ENCODE results near the gene MEA1. TPM values are rescaled to one million over a fixed set of nuclear protein-coding genes. Genes with fewer than 3 reads are reported as not detected.

MEA1 gene
- total and polyA plus RNA-seq, 2 of the 4 experiments (the other 2 are of a cell fraction) = 116 to 126 TPM

DNA sequence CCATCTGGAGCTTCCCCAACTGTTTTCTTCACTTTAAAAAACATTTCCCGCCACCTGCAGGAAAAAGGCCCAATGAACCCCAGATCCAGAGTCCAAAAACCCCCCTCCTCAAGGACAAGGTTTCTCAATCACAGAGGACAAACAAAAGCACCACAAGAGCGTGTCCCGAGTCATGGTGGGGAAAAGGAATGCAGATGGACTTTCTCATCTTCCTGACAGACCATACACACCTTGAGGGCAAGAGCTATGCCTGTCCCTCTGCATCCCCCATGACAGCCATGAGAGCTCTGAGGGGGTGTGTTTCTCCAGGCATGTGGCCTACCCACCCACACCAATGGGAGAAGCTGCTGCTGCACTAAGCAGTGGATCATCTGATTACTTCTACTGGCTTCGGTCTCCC lies 43.8 kb downstream of the MEA1 start:
- no peak overlapping the region for H2BK20ac ChIP-seq (ENCODE audit: low read depth, low read length)
- H3K4ac ChIP-seq (ENCODE audit: low read depth, low read length) = no peak overlapping the region
- in situ Hi-C loops (cut with MboI; ENCODE audit: low sequenced_read_pairs) = no loop called here
- no peak overlapping the region for H4K5ac ChIP-seq (ENCODE audit: low read depth, low read length)
- H3K27me3 ChIP-seq (ENCODE audit: control insufficient read depth, insufficient read depth, low read length) = no peaks in the 10 kb centered on the region
- intact Hi-C loops (cut with micrococcal nuclease) = no loop called here
- WGBS, 2 experiments (ENCODE audit: extremely low coverage in 2 of 2, insufficient read length in 1 of 2) = no CpG with 5 or more reads among the region's 4 CpGs
- BruUV-seq (replicated peaks) = no TSS peak
- ATAC-seq (ENCODE audit: low read depth) (no peak), DNase-seq (no peak)
- H3K18ac ChIP-seq (ENCODE audit: low read depth, low read length) = no peak overlapping the region
- no peak overlapping the region for H2AFZ ChIP-seq (replicated peaks; ENCODE audit: low read length, poor library complexity)
- no peak overlapping the region for H2BK15ac ChIP-seq (ENCODE audit: low read depth, low read length)
- H2AK5ac ChIP-seq (ENCODE audit: low read depth, low read length) = no peak overlapping the region
- H3K4me2 ChIP-seq (ENCODE audit: low read depth, low read length) = no peak overlapping the region
- H4K91ac ChIP-seq (ENCODE audit: insufficient read depth, low read depth, low read length) = no peak overlapping the region
- H2BK5ac ChIP-seq (ENCODE audit: low read depth, low read length, poor library complexity, severe bottlenecking) = no peak overlapping the region
- H3K14ac ChIP-seq (replicated peaks; ENCODE audit: low read depth, low read length) = no peak overlapping the region
- no peak overlapping the region for H4K8ac ChIP-seq (ENCODE audit: low read depth in 2 of 2, low read length in 2 of 2)
- H3K9me3 ChIP-seq (ENCODE audit: control insufficient read depth, insufficient read depth, low read length) = no peaks in the 10 kb centered on the region
- dilution Hi-C loops (cut with HindIII; ENCODE audit: low sequenced_read_pairs, unreplicated experiment) = no loop called here
- H3K4me3 ChIP-seq (ENCODE audit: insufficient read depth, low read depth, low read length) = no peak overlapping the region
- no peak overlapping the region for H3K56ac ChIP-seq (ENCODE audit: extremely low read depth, insufficient read depth, low read length)
- no peak overlapping the region for H3K9ac ChIP-seq (ENCODE audit: low read depth, low read length)
- peaks cover 10% of the 10 kb centered on the region for H3K4me1 ChIP-seq (ENCODE audit: control insufficient read depth, insufficient read depth, low read length)
- H3K79me1 ChIP-seq (ENCODE audit: low read depth in 1 of 2, low read length in 2 of 2) = peaks cover 4 to 35% of the 10 kb centered on the region in 2 experiments; a peak in 3 of 4 replicates
- peaks cover 39% of the 10 kb centered on the region for H3K36me3 ChIP-seq (ENCODE audit: control insufficient read depth, insufficient read depth, low read length)
- H3K27ac ChIP-seq (ENCODE audit: insufficient read depth, low read length) = no peak overlapping the region
- H3K23ac ChIP-seq (ENCODE audit: low read depth, low read length) = no peak overlapping the region
- H3K9me1 ChIP-seq (ENCODE audit: insufficient read depth, low read length) = peaks cover 29% of the 10 kb centered on the region
- no peak for TF ChIP-seq BHLHE40 (IDR thresholded peaks at IDR 0.05; ENCODE audit: low read depth, low read length)
- TF ChIP-seq RCOR1 (IDR thresholded peaks at IDR 0.05; ENCODE audit: insufficient replicate concordance, low read length) = no peak
- no peak for TF ChIP-seq FOS (IDR thresholded peaks at IDR 0.05; ENCODE audit: low read depth, low read length)
- no peak for TF ChIP-seq SMC3 (IDR thresholded peaks at IDR 0.05; ENCODE audit: low read depth, low read length)
- no peak for TF ChIP-seq MXI1 (IDR thresholded peaks at IDR 0.05; ENCODE audit: borderline replicate concordance, low read depth, low read length)
- TF ChIP-seq MAFK (IDR thresholded peaks at IDR 0.05; ENCODE audit: low read depth, low read length) = no peak
- TF ChIP-seq, protein P1, sequence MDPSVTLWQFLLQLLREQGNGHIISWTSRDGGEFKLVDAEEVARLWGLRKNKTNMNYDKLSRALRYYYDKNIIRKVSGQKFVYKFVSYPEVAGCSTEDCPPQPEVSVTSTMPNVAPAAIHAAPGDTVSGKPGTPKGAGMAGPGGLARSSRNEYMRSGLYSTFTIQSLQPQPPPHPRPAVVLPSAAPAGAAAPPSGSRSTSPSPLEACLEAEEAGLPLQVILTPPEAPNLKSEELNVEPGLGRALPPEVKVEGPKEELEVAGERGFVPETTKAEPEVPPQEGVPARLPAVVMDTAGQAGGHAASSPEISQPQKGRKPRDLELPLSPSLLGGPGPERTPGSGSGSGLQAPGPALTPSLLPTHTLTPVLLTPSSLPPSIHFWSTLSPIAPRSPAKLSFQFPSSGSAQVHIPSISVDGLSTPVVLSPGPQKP (IDR thresholded peaks at IDR 0.05; ENCODE audit: borderline replicate concordance, low read depth, low read length) = no peak
- TF ChIP-seq CHD1 (IDR thresholded peaks at IDR 0.05; ENCODE audit: low read depth, low read length) = no peak
- TF ChIP-seq RAD21 (IDR thresholded peaks at IDR 0.05; ENCODE audit: low read length) = no peak
- H2BK120ac ChIP-seq (ENCODE audit: low read depth, low read length) = no peak overlapping the region
- peaks cover 9% of the 10 kb centered on the region; the same call in 1 of the 2 replicates for H4K20me1 ChIP-seq (ENCODE audit: insufficient read depth, low read length)
- ChIA-PET CTCF (interaction anchor here (0.6 kb wide), 1 partner anchor 17 kb away, joined by 4 read pairs; no protein-coding TSS in a partner anchor), POLR2A (ENCODE audit: unreplicated experiment) (no interaction called here)
- no peak overlapping the region for H2AK9ac ChIP-seq (replicated peaks; ENCODE audit: low read depth, low read length, poor library complexity)

Data from IMR-90 (cell line).